Right lobe of liver (tissue), 6 donors: ENCODE data around the gene PIM3. TPM values are rescaled to one million over a fixed set of nuclear protein-coding genes. Genes with fewer than 3 reads are reported as not detected.
A peak's percentile ranks its signal among the peaks of the same experiment; 100 is the strongest.

Source experiments
- ATAC-seq, 4 donors: fragments of 200-7000 bp; cut with Tn5 transposase; one replicate each; pipeline ENCODE4 v1.9.1; 2020; ENCODE audit warnings: mild to moderate bottlenecking in 4 of 4, moderate library complexity in 4 of 4
- DNase-seq, 3 donors: peaks; one replicate each; pipeline ENCODE4 v3.0.0-alpha.2; 2020
- H3K27ac ChIP-seq, 3 donors: fragments of 200-600 bp; one replicate each; pipeline ENCODE4 v1.8.0; 2022
- H3K27me3 ChIP-seq, 2 donors: fragments of 200-600 bp; one replicate each; pipeline ENCODE4 v1.8.0; 2022
- H3K36me3 ChIP-seq, 4 donors: fragments of 200-600 bp; sonication (generic) in 1 of 4; one replicate each; pipeline versions ENCODE4 v1.5.1 to v1.8.0; 2017 to 2022; ENCODE audit warnings: control low read depth in 1 of 4
- H3K4me1 ChIP-seq, 4 donors: fragments of 200-600 bp; sonication (generic) in 1 of 4; one replicate each; pipeline versions ENCODE4 v1.5.1 to v1.8.0; 2017 to 2022; ENCODE audit warnings: control low read depth in 1 of 4
- H3K4me3 ChIP-seq, 3 donors: fragments of 200-600 bp; one replicate each; pipeline ENCODE4 v1.8.0; 2022
- H3K9me3 ChIP-seq, 4 donors: fragments of 200-600 bp; sonication (generic) in 1 of 4; one replicate each; pipeline versions ENCODE4 v1.5.1 to v1.8.0; 2017 to 2022; ENCODE audit warnings: control low read depth in 1 of 4
- CTCF ChIP-seq, 4 donors: fragments of 200-600 bp in 3 of 4; fragments of 450-650 bp in 1 of 4; IDR thresholded peaks; one replicate each; pipeline versions ENCODE4 v1.5.1 to v1.8.0; 2016 to 2022; ENCODE audit warnings: antibody characterized with exemption in 4 of 4, mild to moderate bottlenecking in 2 of 4
- POLR2A ChIP-seq: fragments of 450-650 bp; IDR thresholded peaks from one replicate; pipeline ENCODE4 v1.6.1; 2017; ENCODE audit warnings: antibody characterized with exemption, mild to moderate bottlenecking
- WGBS: methylation state at CpG from one replicate; pipeline ENCODE4 v1.1.6; 2018; ENCODE audit warnings: low coverage, low lambda C conversion rate; ENCODE audit not compliant: insufficient coverage; ENCODE audit errors: missing lambda C conversion rate; 5-methylcytosine and 5-hydroxymethylcytosine counted together
- intact Hi-C, 2 donors: fragments of 100-400 bp; cut with DNase I; formaldehyde crosslinking; loops; one replicate each; pipeline versions ENCODE4 v1.11.2 to v1.14.1; 2022
- total RNA-seq, 6 experiments: library from RNA; depleted of rRNA in 2 of 6; stranded (reverse); fragments of >200 nt in 2 of 6; fragmentation: NEBNext Ultra II Directional in 3 of 6; extraction: Animal tissue kit (Norgen Biotek cat#: 25700) in 3 of 6; gene quantifications; one replicate each; pipeline versions ENCODE4 v1.1.0 to v1.2.4, GENCODE V29; 2016 to 2023
- donor health status: DM: no; HTN: yes; CAD: no.
- donor health status: DM: no; HTN: no; CAD: no.
- donor health status: DM: no; HTN: no; CAD: no.
- donor health status: DM: no; HTN: yes; CAD: no.
- donor health status: DM: no; HTN: yes; CAD: no.

Gene PIM3
- total RNA-seq, 6 experiments from 2014 or later: 26.7 to 64.4 (median 32.8) TPM

DNA sequence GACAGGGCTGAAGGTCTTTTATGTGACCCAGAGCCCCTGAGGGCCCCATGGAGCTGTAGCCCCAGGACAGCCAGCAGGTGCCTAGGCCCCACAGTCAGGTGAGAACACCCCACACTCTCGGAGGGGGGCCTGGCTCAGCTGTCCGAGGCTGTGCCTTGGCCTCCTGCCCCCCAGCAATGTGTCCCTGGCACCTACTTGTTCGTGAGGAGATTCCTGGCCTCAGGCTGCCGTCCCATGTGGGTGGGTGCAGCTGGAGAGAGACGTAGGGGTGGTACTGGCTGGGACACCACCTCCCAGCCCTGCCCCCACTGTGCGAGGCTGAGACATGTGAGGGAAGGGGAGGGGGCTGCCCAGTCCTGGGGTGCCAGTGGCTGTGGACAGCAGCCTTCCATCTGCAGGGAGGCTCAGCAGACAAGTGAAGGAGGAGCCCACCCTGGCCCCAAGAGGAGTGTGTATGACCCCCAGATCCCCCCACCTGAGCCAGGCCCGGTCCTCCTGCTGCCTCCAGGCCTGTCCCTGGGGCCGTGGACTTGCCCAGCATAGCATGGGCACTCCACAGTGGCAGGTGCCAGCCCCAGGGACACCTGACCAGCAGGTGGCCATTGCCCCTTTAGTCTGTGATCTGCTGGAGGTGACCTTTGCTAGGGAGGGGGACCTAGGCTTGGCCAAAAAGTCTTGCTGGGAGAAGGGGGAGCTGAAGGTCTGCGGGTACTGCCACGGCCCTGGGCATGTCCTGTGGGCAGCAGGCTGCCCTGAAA lies 35.0 kb downstream of the PIM3 start:
- no peak overlapping the region for H3K27ac ChIP-seq

GRCh38 chr22:49996119-49996517 lies 35.5 kb downstream of the PIM3 start:
- Histone ChIP-seq H3K27ac (no peak overlapping the region), H3K4me1 (no peaks in the 10 kb centered on the region), H3K36me3 (no peaks in the 10 kb centered on the region), H3K4me3 (no peak overlapping the region), H3K9me3 (no peaks in the 10 kb centered on the region), H3K27me3 (no peaks in the 10 kb centered on the region)
- DNase-seq (peak in 1 of 3 donors; percentile 25), ATAC-seq (peak in 3 of 4 donors; percentile 7 to 19 (median 10))
- intact Hi-C loops: loop anchor here in 1 of 2 donors (10.0 kb wide), 1 partner anchor 61 kb away; no protein-coding TSS in a partner anchor
- TF ChIP-seq POLR2A (no peak), CTCF (IDR thresholded peaks at IDR 0.05) (no peak)
- no CpG with 5 or more reads among the region's 4 CpGs for WGBS

More for the DNA sequence above, 35.0 kb downstream of the PIM3 start:
- H3K4me1 ChIP-seq: no peaks in the 10 kb centered on the region
- intact Hi-C loops: loop anchor here in 1 of 2 donors (10.0 kb wide), 1 partner anchor 61 kb away; no protein-coding TSS in a partner anchor
- WGBS: 33% methylated on average over 1 of the region's 10 CpGs
- H3K36me3 ChIP-seq: no peaks in the 10 kb centered on the region
- no peaks in the 10 kb centered on the region for H3K27me3 ChIP-seq
- no peak for DNase-seq
- no peaks in the 10 kb centered on the region for H3K9me3 ChIP-seq
- no peak overlapping the region for H3K4me3 ChIP-seq
- no peak for ATAC-seq
- TF ChIP-seq CTCF (IDR thresholded peaks at IDR 0.05) (no peak), POLR2A (no peak)

- no peaks in the 10 kb centered on the region for H3K9me3 ChIP-seq
- no peaks in the 10 kb centered on the region for H3K27me3 ChIP-seq
- no peak for ATAC-seq
- intact Hi-C loops: loop anchor here in 1 of 2 donors (10.0 kb wide), 1 partner anchor 62 kb away; no protein-coding TSS in a partner anchor
- no peak overlapping the region for H3K4me3 ChIP-seq
- TF ChIP-seq POLR2A: no peak
- TF ChIP-seq CTCF (IDR thresholded peaks at IDR 0.05): no peak
- DNase-seq: no peak
- no peaks in the 10 kb centered on the region for H3K36me3 ChIP-seq
- 74% methylated on average over 3 of the region's 19 CpGs for WGBS
- H3K4me1 ChIP-seq: no peaks in the 10 kb centered on the region
- H3K27ac ChIP-seq: no peak overlapping the region
Measured at GRCh38 chr22:49996518-49997250, 36.1 kb downstream of the PIM3 start.

- DNase-seq (peak in 1 of 3 donors; percentile 21), ATAC-seq (no peak)
- WGBS: 83% methylated on average over 8 of the region's 12 CpGs
- no peaks in the 10 kb centered on the region for H3K36me3 ChIP-seq
- H3K4me3 ChIP-seq: no peak overlapping the region
- no peaks in the 10 kb centered on the region for H3K27me3 ChIP-seq
- TF ChIP-seq CTCF (IDR thresholded peaks at IDR 0.05): no peak
- TF ChIP-seq POLR2A: no peak
- no peak overlapping the region for H3K27ac ChIP-seq
- no peaks in the 10 kb centered on the region for H3K4me1 ChIP-seq
- H3K9me3 ChIP-seq: no peaks in the 10 kb centered on the region
- intact Hi-C loops: loop anchor here in 1 of 2 donors (10.0 kb wide), 1 partner anchor 62 kb away; no protein-coding TSS in a partner anchor
Measured at GRCh38 chr22:49997251-49997599, 36.7 kb downstream of the PIM3 start.
